ENCODE data around the gene C1orf21.

Gene C1orf21

DNA sequence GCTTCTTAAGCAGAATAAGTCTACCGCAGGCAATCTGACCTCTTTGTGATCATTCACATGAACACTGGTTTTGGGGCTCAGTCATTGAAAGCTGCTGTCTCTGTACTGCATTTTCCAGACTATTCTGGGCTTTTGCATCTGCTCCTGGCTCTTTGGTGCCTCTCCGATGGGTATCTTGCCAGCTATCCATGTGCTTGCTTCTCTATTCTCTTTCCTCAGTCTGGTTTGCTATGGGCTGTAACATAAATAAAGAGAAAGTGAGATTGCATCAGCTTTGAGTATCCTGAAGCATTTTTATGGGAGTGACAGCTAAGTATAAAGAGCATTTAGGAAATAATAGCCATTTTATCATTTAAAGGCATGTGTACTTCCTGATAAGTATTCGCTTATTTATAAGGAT lies 70.7 kb downstream of the C1orf21 start:
- peak; percentile 25 for DNase-seq

DNA sequence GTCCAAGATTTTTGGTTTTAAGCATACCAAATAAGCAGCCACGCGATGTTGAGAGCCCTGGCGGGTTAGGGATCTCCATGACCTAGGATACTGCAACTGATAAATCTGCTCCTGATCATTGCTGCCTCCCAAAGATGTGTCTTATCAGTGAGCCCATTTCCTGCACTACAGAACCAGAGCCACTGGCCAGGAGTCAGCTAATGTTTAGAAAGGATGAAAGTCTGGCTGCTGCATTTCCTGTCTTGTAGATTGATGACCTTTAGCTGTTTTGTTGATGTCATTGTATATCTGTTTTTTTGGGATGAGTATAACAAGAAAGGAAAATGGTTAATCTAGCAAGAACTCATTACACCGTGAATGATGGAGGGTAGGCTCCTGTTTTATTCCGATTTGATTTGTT lies 74.5 kb downstream of the C1orf21 start:
- DNase-seq = no peak

DNA sequence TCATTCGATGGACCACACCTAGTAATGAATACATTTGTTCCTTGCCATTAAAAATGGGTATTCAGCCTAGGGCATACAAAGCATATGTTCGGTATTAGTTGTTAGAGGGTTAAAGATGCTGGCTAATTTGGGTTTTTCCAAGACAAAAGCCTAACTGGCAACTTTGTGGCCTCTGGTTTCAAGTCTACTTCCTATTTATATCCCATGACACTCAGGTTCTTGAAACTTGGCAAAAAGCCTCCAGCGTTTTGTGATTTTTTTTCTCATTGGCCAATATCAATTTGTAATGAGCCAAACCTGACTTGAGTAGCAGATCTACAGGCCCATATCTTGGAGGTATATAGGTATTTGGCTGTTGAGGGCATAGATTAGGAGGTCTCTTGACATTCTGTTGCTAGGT lies 75.3 kb downstream of the C1orf21 start:
- DNase-seq = no peak

DNA sequence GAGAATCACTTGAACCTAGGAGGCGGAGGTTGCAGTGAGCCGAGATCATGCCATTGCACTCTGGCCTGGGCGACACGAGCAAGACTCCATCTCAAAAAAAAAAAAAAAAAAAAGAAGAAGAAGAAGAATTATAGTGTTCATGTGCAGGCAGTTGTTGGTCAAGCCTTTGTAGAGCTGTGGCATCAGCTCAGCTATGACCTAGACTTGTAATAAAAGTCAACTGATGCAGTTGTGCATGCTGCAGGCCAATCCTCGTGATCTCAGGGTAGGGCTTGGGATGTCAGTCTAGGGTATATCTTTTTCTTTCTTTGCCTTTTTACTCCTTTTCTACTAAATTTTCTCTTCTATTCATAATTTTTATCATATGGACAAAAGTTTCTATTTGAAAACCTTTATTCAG lies 76.2 kb downstream of the C1orf21 start:
- no peak for DNase-seq

DNA sequence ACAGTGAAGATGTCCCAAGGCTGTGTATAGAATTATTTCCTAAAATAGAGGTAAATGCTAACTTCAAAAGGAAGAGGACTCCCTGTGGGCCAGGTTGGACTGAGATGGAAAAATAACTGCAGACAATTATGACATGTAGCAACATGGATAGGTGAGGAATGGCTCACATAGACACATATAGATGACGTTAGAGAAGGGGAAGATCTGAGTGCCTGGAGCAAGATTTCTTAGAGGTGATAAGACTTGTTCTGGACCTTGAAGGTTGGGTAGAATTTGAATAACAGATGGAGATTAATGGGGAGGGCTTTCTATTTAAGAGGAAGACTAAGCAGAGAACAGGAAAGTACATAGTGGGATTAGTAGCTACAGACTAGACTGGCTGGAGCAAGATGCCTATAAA lies 76.9 kb downstream of the C1orf21 start:
- no peak for DNase-seq

DNA sequence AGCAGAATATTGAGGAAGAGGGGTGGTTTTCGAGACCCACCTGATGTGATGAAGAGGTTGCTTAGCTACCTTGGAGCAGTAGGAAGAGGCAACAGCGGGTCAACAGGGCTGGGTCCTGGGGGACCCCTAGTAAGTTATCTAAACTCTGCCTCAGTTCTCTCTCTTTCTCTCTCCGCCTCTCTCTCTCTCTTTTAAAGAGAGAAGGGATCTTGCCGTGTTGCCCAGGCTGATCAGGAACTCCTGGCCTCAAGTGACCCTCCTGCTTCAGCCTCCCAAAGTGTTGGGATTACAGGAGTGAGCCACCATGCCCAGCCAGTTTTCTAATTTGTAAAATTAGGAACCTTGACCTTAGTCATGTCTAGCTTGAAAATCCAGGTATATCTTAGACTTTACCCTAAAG lies 77.9 kb downstream of the C1orf21 start:
- DNase-seq = no peak

DNA sequence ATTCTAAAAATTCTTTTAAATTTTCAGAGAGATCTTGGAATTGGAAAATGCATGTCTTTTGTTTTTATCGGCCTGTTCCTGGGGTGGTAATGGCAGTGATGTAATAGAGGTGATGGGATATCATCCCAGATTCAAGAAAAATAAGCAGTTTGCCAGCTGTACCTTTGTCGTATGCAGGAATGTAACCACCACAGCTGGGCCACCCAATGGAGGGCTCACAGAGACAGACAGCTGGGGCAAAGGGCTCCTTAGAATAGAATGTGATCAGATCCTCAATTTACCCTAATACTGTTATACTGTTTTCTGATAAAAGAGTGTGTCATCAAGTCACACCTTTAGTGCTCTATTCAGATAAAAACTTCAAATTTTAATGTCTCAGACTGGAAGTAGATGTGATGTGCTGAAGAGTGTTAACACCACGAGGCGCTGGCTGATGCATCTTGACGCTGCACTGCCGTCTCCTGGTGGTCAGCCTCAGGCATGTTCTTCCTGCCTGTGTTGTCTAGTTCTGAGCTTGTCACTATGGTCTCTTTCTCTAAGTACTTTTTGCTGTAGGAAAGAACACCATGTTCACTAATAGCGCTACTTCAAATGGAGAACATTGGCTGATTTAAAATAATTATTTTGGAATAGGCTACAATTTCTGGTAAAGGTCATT lies 78.8 kb downstream of the C1orf21 start:
- DNase-seq = no peak

DNA sequence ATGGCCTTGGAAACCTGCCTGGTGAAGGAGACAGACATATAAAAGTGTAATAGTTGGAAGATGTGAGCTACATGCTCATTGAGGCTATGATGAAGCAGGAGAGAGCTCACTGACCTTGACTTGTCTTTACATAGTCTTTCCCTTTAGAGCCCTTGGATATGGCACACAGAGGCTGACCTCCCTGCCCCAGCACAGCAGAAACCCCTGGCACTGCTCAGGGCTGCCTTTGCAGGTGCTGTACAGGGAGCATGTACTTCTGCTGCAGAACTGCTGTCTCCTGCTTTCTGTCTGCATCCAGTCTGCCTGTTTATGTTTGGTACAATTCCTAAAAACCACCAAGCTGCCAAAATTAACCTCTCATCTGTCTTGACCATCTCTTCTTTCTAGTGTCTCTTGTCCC lies 80.5 kb downstream of the C1orf21 start:
- no peak for DNase-seq

DNA sequence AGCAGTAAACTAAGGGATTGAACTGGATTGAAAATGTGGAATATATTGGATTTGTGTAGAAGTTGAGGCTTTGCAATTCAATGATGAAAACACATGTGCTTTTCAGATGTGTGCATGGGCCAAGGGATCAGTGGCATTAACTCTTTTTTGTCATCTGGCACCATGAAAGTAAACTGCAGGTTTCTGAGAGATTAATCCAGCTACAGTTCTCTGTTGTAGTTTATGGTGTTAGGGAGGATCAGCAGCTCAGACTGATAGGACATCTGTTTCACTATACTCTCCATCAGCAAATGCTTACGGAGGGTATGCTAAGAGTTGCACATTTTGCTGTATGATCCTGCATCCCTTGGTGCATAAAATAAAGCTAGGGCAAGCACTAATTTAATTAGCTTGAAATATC lies 82.6 kb downstream of the C1orf21 start:
- DNase-seq = no peak

DNA sequence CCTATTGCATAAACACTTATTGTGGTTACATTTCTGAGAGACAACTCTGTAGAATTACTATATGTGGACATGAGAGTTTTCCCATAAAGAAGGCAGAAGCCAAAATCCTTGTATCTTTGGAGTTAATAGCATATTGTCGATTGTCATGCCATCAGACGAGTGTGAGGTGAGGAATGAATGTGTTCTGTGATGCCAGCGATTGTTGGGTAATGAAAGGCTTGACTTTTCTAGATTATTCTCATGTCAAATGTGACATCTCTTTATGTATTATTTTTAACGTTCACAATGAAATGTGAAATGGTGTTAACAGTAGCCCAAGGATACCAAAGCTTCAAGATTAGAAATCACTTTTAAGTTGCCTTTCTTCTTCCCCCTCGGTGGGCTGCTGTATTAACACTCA lies 84.9 kb downstream of the C1orf21 start:
- no peak for DNase-seq

DNA sequence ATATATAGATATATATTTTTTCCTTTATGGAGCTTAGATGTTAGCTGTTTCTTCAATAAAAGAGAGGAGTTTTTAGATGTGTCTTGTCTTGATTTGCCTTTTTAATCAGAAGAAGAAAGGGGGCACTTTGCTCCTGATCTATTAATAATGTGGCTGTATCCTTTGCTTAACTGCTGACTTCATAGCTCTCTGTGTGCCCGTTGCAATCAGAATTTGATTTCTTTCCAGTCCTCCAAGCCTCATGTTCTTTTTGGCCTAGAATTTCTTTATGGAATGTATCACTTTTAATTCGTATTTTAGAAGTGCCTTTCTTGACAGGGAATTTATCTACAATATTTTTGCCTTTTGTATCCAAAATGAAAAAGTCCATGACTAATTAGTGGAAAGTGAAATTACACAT lies 85.3 kb downstream of the C1orf21 start:
- DNase-seq = no peak

DNA sequence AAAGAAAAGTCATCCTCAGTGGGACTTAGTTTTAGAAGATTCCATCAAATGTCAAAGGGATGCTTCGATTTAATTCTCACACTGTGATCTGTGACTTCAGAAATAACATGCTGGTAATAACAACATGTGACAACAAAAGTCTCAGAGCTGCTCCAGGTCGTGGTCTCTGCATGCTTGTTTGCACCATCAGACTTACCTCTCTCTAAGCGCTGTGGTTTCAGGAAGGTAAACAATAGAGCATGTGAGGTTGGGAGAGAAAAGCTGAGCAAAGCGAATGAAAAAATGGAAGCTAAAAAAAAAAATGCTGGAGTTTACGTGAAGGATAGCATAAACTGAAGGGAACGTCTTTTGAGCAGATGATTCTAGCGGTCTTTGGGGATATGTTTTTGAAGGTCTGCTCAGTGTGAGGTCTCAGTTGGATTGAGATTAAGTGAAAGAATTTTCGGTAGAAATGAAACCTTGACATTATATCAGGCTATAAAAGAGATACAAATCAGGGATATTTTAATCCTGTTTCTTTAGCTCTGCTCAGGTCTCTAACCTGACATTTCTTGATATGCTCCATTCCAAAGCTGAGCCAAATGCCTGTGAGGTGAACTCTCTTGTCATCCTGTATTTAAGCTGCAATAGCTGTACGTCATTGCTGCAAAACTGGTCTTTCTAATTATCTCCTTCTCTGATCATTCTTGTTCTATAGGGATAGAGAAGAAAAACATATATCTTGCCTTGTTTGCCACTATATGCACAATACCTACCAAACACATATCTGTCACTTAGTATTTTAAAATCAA lies 86.5 kb downstream of the C1orf21 start:
- no peak for DNase-seq

DNA sequence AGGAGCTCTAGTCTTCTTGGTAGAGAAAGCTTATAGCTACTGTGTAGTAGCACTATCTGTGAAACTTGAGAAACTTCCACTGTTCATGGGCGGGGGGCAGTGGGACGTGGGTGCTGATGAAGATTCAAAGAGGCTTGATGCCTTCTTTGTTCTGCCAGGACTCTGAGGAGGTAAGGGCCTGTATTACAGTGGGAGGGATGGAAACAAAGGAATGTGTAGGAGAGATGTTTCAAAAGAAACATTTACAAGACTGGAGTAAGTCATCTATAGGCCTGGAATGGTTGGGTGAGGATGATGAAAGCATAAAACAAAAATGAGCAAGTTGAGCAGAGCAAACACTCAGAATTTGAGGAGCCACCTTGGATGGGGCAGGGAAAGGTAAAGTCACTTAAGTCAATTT lies 89.4 kb downstream of the C1orf21 start:
- no peak for DNase-seq

DNA sequence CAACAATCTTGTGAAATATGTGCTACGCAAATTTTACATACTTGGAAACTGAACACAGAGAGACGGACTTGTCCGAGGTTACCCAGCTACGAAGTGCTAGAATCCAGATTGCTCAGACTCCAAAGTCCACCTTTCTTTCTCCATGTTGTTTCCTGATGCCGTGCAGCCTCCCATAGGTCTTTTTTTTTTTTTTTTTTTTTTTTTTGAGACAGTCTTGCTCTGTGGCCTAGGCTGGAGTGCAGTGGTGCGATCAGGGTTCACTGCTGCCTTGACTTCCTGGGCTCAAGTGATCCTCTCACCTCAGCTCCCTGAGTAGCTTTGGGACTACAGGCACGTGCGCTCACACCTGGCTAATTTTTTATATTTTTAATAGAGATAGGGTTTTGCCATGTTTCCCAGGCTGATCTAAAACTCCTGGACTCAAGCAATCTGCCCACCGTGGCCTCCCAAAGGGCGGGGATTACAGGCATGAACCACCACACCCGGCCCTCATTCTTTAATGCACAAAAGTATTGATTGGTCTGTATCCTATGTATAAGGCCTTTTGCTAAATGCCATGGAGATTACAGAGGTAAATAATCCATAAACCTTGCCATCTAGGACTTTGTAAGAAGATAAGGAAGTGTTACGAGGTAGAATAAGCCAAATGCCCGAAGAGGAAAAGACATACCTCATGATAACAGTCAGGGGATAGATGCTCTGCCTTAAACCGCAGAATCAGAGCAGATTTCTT lies 92.8 kb downstream of the C1orf21 start:
- no peak for DNase-seq

DNA sequence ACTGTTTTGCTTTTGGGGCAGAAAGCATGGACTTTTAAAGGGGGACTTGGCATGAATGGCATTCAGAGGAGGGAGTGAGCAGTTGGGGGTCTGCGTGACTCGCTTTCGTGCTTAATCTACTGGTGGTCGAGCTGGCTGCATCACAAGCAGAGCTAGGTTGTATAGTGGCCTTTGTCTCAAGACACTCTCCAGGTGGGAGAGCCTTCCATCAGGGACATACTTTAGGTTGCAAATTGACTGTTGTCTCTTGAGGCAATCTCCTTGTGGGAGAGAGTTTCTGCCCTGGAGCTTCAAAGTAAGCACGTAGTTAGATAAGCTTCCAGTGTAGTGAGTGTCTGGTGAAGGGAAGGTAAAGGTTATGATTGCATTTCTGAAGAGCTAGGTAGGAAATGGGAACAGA lies 93.9 kb downstream of the C1orf21 start:
- no peak for DNase-seq

DNA sequence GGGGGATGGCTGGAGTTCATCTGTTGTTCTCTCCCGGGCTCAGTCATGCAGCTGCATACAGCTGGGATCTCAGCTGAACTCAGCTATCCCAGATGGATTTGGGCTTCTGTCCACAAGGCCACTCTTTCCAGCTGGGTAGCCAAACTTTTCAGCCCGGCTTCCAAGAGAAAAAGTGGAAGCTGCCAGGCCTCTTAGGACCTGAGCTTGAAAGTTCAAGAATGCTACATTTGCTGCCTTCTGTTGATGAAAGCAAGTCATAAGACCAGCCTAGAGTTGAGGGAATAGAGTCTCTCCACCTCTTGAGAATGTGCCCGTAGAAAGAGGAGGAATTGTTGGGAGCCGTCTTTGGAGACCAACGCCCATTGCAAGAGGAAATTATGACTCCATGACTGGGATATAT lies 95.3 kb downstream of the C1orf21 start:
- no peak for DNase-seq

DNA sequence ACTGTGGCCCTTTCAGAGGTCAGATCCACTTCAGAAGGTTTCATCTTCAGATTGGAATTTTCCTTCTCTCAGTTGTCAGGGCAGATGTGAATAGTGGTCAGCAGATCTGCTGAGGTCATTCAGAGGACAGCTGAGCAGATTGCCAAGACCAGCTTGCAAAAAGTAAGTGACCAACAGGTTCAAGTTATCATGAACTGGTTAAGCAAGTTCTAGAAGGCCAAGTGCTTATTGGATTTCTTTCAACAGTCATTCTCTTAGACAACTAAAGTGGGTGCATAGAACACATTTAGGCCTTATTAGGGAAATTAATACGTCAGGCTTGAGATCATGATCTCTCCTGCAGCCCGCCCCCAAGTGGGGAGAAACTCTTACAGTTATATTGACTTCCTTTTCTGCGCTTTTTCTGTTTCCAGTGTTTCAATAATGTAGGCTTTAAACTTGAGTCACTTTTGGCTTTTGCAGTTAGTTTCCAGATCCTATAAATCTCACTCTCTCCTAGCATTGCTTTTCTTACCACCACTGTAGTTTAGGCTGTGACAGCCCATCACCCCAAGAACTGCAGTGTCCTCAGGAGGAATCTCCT lies 96.4 kb downstream of the C1orf21 start:
- no peak for DNase-seq

DNA sequence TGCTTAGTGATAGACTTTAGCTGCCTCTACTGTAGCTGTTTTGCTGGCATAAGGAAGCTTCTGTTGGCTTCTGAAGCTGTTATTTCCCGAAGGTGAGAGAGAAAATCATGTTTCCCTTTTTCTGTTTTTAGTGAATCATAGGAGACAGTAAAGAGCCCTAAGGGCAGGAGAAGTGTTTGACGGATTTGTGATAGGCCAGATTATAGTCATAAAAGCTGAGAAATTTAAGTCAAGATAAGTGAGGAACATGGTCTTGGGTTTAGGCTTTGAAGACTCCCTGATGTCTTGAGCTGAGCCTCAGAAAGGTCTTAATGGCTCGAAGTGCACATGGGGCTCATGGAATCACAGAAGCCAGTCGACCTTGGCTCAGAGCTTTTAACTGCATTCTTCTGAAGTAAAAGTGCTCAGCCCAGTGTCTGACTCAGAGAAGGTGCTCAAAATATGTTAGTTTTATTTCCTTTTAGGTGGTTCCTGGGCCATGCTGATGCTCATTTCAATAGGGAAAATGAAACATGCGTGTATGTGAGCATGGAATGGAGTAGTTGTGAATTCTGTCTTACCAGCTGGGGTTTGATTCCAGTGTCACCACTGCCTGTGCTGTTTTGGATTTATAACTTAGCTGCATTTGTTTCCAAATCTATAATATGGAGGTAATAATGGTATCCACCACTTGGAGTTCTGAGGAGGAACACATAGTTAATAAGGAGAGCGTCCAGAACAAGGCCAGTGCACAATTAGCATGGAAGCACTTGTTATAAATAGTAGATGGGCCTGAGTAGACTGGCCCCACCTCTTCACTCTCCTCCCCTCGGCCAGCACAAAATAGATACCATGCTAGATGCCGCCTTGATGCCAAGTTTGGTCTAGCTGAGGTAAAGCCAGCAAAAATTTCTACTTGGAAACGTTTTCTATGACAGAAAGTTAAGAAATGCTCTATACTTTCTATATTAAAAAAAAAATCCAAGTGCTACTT lies 99.2 kb downstream of the C1orf21 start:
- DNase-seq = no peak

DNA sequence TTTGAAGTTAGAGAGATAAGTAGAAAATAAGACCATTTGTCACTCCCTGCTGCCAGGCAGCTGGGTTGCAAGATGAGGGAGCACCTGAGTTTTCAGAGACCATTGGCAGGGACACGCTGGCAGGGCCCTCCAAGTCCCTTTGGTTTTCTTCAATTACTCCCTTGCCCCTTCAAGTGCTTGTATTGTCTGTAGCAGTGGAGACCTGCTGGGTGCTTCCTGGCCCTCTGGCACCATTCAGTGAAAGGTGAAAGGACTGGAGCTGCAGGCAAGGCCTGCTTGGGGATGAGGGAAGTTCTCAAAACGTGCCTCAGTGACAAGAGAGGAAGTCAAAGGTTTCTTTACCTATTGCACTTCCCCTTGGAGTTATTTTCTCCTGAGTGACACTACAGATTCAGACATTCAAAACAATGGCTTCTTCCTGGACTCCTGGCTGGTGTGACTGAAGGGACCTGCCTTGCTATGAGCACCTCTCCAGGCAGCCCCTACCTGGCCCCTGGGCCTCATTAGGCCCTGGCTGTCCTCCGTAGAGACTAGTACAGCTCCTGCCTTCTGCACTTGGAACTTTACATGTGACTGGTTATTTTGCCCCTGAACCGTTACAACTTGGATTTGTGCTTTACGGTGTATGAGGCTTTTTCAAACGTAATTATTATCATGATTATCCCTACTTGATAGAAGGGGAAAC lies 100.1 kb downstream of the C1orf21 start:
- DNase-seq = no peak

DNA sequence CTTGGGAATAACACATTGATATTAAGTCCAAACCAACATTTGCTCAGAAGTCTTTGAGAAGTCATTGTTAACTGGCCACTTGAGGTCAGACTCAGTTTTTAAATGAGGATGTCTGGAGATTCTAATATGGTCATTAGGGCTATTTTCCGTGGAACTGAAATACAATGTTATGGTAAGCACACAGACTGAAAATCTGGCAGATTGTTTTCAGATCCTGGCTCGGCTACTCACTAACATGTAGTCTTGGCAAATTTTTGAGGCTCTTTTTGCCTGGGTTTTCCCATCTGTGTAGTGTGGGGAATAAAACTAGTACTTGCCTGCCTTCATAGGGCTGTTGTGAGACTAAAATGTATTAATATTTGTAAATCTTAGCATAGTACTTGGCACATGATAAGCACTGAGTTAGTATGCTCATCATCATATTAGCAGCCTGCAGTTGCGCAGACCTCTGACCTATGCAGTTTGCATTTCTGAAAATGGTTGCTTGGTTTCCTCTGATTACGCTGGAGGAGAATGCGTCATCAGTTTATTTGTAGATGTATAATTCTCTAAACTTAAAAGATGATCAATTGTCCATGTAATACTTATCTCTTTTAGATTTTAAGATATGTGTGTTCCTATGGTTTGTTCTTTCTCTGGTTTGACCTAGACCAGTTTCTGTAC lies 100.8 kb downstream of the C1orf21 start:
- DNase-seq = no peak

DNA sequence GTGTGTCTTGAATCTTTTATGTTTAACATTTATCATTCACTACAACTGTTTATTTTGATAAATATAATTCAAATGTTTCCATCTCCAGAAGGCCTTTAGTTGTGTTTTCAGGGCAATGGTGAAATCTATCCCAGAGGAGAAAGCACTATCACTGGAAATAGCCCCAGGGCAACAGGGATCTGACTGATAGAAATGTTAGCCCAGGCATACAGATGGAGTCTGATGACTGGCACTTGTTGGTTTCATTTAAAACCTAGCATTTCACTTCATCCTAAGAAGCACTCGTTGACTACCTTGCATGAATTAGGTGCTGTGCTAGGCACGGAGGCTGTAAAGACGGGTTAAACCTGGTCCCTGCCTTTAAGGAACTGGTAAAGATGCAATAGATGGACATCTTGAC lies 103.1 kb downstream of the C1orf21 start:
- DNase-seq = no peak

Data from fibroblast of skin of right biceps (primary cell).